WTC11 (cell line): ENCODE results near the gene KCNE3. TPM values are rescaled to one million over a fixed set of nuclear protein-coding genes. Genes with fewer than 3 reads are reported as not detected.

Experiments
- ATAC-seq: fragments of 200-7000 bp; cut with Tn5 transposase; 2 replicates; pipeline ENCODE4 v1.10.0; 2021; ENCODE audit warnings: mild to moderate bottlenecking, moderate library complexity
- CTCF ChIA-PET: fragments of 300-600 bp; sonication (Branson Sonifier 250); formaldehyde crosslinking; loops from one replicate; lab custom pipeline; 2021; ENCODE audit warnings: antibody characterized with exemption; lab: Charles Lee
- POLR2A ChIA-PET: fragments of 350-600 bp; sonication (Branson Sonifier 250); formaldehyde crosslinking; loops from one replicate; lab custom pipeline; 2021; ENCODE audit warnings: antibody characterized with exemption; lab: Charles Lee
- DNase-seq: peaks from one replicate; pipeline ENCODE4 v3.0.0; 2021; ENCODE audit warnings: low spot score
- H3K27ac Mint-ChIP-seq: 2 replicates; pipeline ENCODE4 v1.8.0; 2021; ENCODE audit warnings: mixed read lengths
- H3K27me3 Mint-ChIP-seq: 2 replicates; pipeline ENCODE4 v1.8.0; 2021; ENCODE audit warnings: low read depth, mild to moderate bottlenecking, moderate library complexity, mixed read lengths
- H3K36me3 Mint-ChIP-seq: 2 replicates; pipeline ENCODE4 v1.8.0; 2021; ENCODE audit warnings: mixed read lengths
- H3K4me1 Mint-ChIP-seq: 2 replicates; pipeline ENCODE4 v1.8.0; 2022; ENCODE audit warnings: mixed read lengths
- H3K4me3 Mint-ChIP-seq: 2 replicates; pipeline ENCODE4 v1.8.0; 2021; ENCODE audit warnings: mild to moderate bottlenecking, moderate library complexity, mixed read lengths
- H3K9me3 Mint-ChIP-seq: 2 replicates; pipeline ENCODE4 v1.8.0; 2021; ENCODE audit warnings: mixed read lengths
- CBFB ChIP-seq: sonication (generic); formaldehyde crosslinking; IDR thresholded peaks from 2 replicates; pipeline ENCODE4 v1.8.1; 2022; ENCODE audit warnings: mild to moderate bottlenecking, low read depth, missing genetic modification reagents
- CTCF ChIP-seq: fragments of 200-600 bp; IDR thresholded peaks from 2 replicates; pipeline ENCODE4 v1.8.0; 2022; ENCODE audit warnings: antibody characterized with exemption
- HMGXB4 ChIP-seq: sonication (generic); formaldehyde crosslinking; IDR thresholded peaks from 2 replicates; pipeline ENCODE4 v1.8.1; 2023; ENCODE audit warnings: mild to moderate bottlenecking, moderate library complexity, missing genetic modification reagents
- PRDM15 ChIP-seq: sonication (generic); formaldehyde crosslinking; IDR thresholded peaks from 2 replicates; pipeline ENCODE4 v1.8.0; 2022; ENCODE audit warnings: missing genetic modification reagents
- RELA ChIP-seq: sonication (generic); formaldehyde crosslinking; IDR thresholded peaks from 2 replicates; pipeline ENCODE4 v1.8.1; 2022; ENCODE audit warnings: missing genetic modification reagents, mild to moderate bottlenecking, borderline replicate concordance
- SMAD3 ChIP-seq: sonication (generic); formaldehyde crosslinking; IDR thresholded peaks from 2 replicates; pipeline ENCODE4 v1.8.0; 2022; ENCODE audit warnings: missing genetic modification reagents, mild to moderate bottlenecking, borderline replicate concordance
- STAT6 ChIP-seq: sonication (generic); formaldehyde crosslinking; conservative IDR thresholded peaks from 2 replicates; pipeline ENCODE4 v1.8.1; 2023; ENCODE audit warnings: mild to moderate bottlenecking, low read depth, missing genetic modification reagents, moderate library complexity
- TEAD1 ChIP-seq: sonication (generic); formaldehyde crosslinking; IDR thresholded peaks from 2 replicates; pipeline ENCODE4 v1.8.0; 2022; ENCODE audit warnings: mild to moderate bottlenecking, missing genetic modification reagents
- USF1 ChIP-seq: sonication (generic); formaldehyde crosslinking; IDR thresholded peaks from 2 replicates; pipeline ENCODE4 v1.8.0; 2022; ENCODE audit warnings: mild to moderate bottlenecking, missing genetic modification reagents
- ZBTB21 ChIP-seq: sonication (generic); formaldehyde crosslinking; IDR thresholded peaks from 2 replicates; pipeline ENCODE4 v1.8.1; 2023; ENCODE audit warnings: mild to moderate bottlenecking, missing genetic modification reagents, borderline replicate concordance
- ZNF219 ChIP-seq: sonication (generic); formaldehyde crosslinking; IDR thresholded peaks from 2 replicates; pipeline ENCODE4 v1.8.0; 2023; ENCODE audit warnings: missing genetic modification reagents, mild to moderate bottlenecking, borderline replicate concordance
- ZNF317 ChIP-seq: sonication (generic); formaldehyde crosslinking; IDR thresholded peaks from 2 replicates; pipeline ENCODE4 v1.8.1; 2023; ENCODE audit warnings: low read depth, mild to moderate bottlenecking, moderate library complexity, missing genetic modification reagents, borderline replicate concordance
- ZNF416 ChIP-seq: fragments of 250-450 bp; sonication (Bioruptor Pico); IDR thresholded peaks from 2 replicates; pipeline ENCODE4 v1.9.0; 2021; ENCODE audit warnings: mild to moderate bottlenecking, inconsistent platforms
- total RNA-seq: library from RNA; stranded (reverse); gene quantifications from 3 replicates; pipeline ENCODE4 v1.2.3, GENCODE V29; 2021

KCNE3 gene
- total RNA-seq, 1 experiment from 2014 or later: 1.9 TPM

- Mint-ChIP-seq H3K4me3 (no peak overlapping the region), H3K9me3 (no peaks in the 10 kb centered on the region), H3K27me3 (peaks cover 21% of the 10 kb centered on the region), H3K27ac (no peak overlapping the region), H3K36me3 (no peaks in the 10 kb centered on the region)
- no peak for DNase-seq
- CTCF ChIA-PET: interaction anchor here (0.8 kb wide), 1 partner anchor 209 kb away, joined by 3 read pairs; no protein-coding TSS in a partner anchor
- no peak for TF ChIP-seq HMGXB4 (CRISPR knock-in tag)
- no peak for TF ChIP-seq RELA (CRISPR knock-in tag)
- TF ChIP-seq TEAD1 (CRISPR knock-in tag): no peak
- TF ChIP-seq ZBTB21 (CRISPR knock-in tag): no peak
- TF ChIP-seq, all 79 proteins: peak for 0
- POLR2A ChIA-PET: no interaction called here
- ATAC-seq: no peak
- H3K4me1 Mint-ChIP-seq: peaks cover 24% of the 10 kb centered on the region
These were observed 2.6 kb downstream of the KCNE3 start for GRCh38 chr11:74464746-74465145.

GRCh38 chr11:74463216-74463615 is 4.1 kb downstream of the KCNE3 start:
- Mint-ChIP-seq H3K27me3 (peaks cover 21% of the 10 kb centered on the region), H3K9me3 (no peaks in the 10 kb centered on the region), H3K4me3 (no peak overlapping the region), H3K27ac (no peak overlapping the region), H3K36me3 (no peaks in the 10 kb centered on the region), H3K4me1 (peaks cover 19% of the 10 kb centered on the region)
- no peak for TF ChIP-seq ZNF416 (CRISPR knock-in tag)
- no peak for ATAC-seq
- ChIA-PET CTCF (interaction anchor here (1.6 kb wide), 1 partner anchor 14 kb away, joined by 7 read pairs; no protein-coding TSS in a partner anchor), POLR2A (interaction anchor here (0.5 kb wide), 1 partner anchor 29 kb away, joined by 8 read pairs; no protein-coding TSS in a partner anchor)
- no peak for DNase-seq

- no peak for ATAC-seq
These were observed 4.7 kb downstream of the KCNE3 start for GRCh38 chr11:74462631-74463030.

More at GRCh38 chr11:74462631-74463030, 4.7 kb downstream of the KCNE3 start:
- POLR2A ChIA-PET: interaction anchor here (1.5 kb wide), 1 partner anchor 31 kb away, joined by 8 read pairs; the partner anchor contains the start of gene LIPT2
- Mint-ChIP-seq H3K27me3 (peaks cover 17% of the 10 kb centered on the region), H3K4me1 (peaks cover 14% of the 10 kb centered on the region), H3K27ac (no peak overlapping the region), H3K4me3 (no peak overlapping the region), H3K36me3 (no peaks in the 10 kb centered on the region), H3K9me3 (no peaks in the 10 kb centered on the region)
- no peak for DNase-seq
- CTCF ChIA-PET: interaction anchor here (0.7 to 1.6 kb wide), 3 partner anchors 9 to 107 kb away, joined by 4 to 7 read pairs (median 4); no protein-coding TSS in a partner anchor
- TF ChIP-seq STAT6 (CRISPR knock-in tag) (no peak), CTCF (no peak), SMAD3 (no peak), CBFB (CRISPR knock-in tag) (no peak), USF1 (CRISPR knock-in tag) (no peak), ZNF219 (CRISPR knock-in tag) (no peak), TEAD1 (CRISPR knock-in tag) (no peak), ZNF317 (CRISPR knock-in tag) (no peak), PRDM15 (CRISPR knock-in tag) (no peak)
